K562 (cell line): Measurements from ENCODE around the gene PPP1R3C. TPM values are rescaled to one million over a fixed set of nuclear protein-coding genes. Genes with fewer than 3 reads are reported as not detected.

Experiments
- CCNT2 ChIP-seq: IDR thresholded peaks from 2 replicates; pipeline ENCODE4 v1.6.1; 2011; ENCODE audit warnings: borderline replicate concordance, low read depth, mild to moderate bottlenecking, moderate library complexity, mixed read lengths, low read length; ENCODE audit not compliant: insufficient read length; ENCODE audit errors: extremely low read depth
- CEBPB ChIP-seq: fragments of 450-650 bp; IDR thresholded peaks from 2 replicates; pipeline ENCODE4 v1.6.1; 2016; ENCODE audit warnings: missing genetic modification characterization, missing compliant biosample characterization
- CEBPG ChIP-seq, 3 experiments: fragments of 200-800 bp in 1 of 3; sonication (Bioruptor generic) in 1 of 3; sonication (generic) in 1 of 3; formaldehyde crosslinking in 1 of 3; IDR thresholded peaks in 2 of 3; conservative IDR thresholded peaks in 1 of 3; 2 replicates each; pipeline versions ENCODE4 v1.6.1 to v1.8.0; 2016 to 2022; ENCODE audit warnings: missing compliant biosample characterization in 2 of 3, missing genetic modification characterization in 2 of 3, mild to moderate bottlenecking in 1 of 3, missing genetic modification reagents in 1 of 3
- CREB3 ChIP-seq: fragments of 450-650 bp; conservative IDR thresholded peaks from 2 replicates; pipeline ENCODE4 v1.6.1; 2016; ENCODE audit warnings: missing genetic modification characterization, low read depth, mild to moderate bottlenecking, missing compliant biosample characterization, moderate library complexity
- FOXA3 ChIP-seq, 2 experiments: fragments of 450-650 bp in 1 of 2; sonication (generic) in 1 of 2; formaldehyde crosslinking; IDR thresholded peaks in 1 of 2; conservative IDR thresholded peaks in 1 of 2; 2 replicates each; pipeline versions ENCODE4 v1.4.0 to v1.8.0; 2020 to 2022; ENCODE audit warnings: mild to moderate bottlenecking in 2 of 2, missing genetic modification reagents in 1 of 2
- FOXK1 ChIP-seq: sonication (generic); formaldehyde crosslinking; IDR thresholded peaks from 2 replicates; pipeline ENCODE4 v1.8.0; 2022; ENCODE audit warnings: missing genetic modification reagents, mild to moderate bottlenecking, borderline replicate concordance
- MITF ChIP-seq: IDR thresholded peaks from 2 replicates; pipeline ENCODE4 v1.6.1; 2014; ENCODE audit warnings: antibody characterized with exemption
- PRDM10 ChIP-seq: fragments of 450-650 bp; IDR thresholded peaks from 2 replicates; pipeline ENCODE4 v1.6.1; 2018; ENCODE audit not compliant: partially characterized antibody
- RBFOX2 ChIP-seq: fragments of 200-400 bp; formaldehyde crosslinking; IDR thresholded peaks from 2 replicates; pipeline ENCODE4 v1.6.1; 2017; ENCODE audit warnings: low read depth, mild to moderate bottlenecking, low read length, moderate library complexity
- SMARCA4 ChIP-seq: fragments of 450-650 bp; IDR thresholded peaks from 2 replicates; pipeline ENCODE4 v1.6.1; 2016
- STAT5A ChIP-seq: IDR thresholded peaks from 2 replicates; pipeline ENCODE4 v1.6.1; 2012; ENCODE audit warnings: low read length, inconsistent platforms, borderline replicate concordance
- TBL1XR1 ChIP-seq, 2 experiments: IDR thresholded peaks; 2 replicates each; pipeline ENCODE4 v1.6.1; 2012; ENCODE audit warnings: improper control_type of control experiment in 2 of 2, low read length in 2 of 2, mild to moderate bottlenecking in 1 of 2
- TRIM24 ChIP-seq, 2 experiments: fragments of 450-650 bp; IDR thresholded peaks; 2 replicates each; pipeline ENCODE4 v1.6.1; 2016
- ZNF239 ChIP-seq: fragments of 250-450 bp; sonication (Bioruptor Pico); IDR thresholded peaks from 2 replicates; pipeline ENCODE4 v1.4.0; 2020; ENCODE audit warnings: mild to moderate bottlenecking
- ZNF584 ChIP-seq: fragments of 200-800 bp; sonication (Bioruptor generic); IDR thresholded peaks from 2 replicates; pipeline ENCODE4 v1.6.1; 2016; ENCODE audit warnings: low read depth, mild to moderate bottlenecking, missing genetic modification characterization, missing compliant biosample characterization
- ZNF639 ChIP-seq, 2 experiments: fragments of 200-800 bp in 1 of 2; sonication (Bioruptor generic) in 1 of 2; sonication (generic) in 1 of 2; formaldehyde crosslinking in 1 of 2; IDR thresholded peaks in 1 of 2; conservative IDR thresholded peaks in 1 of 2; 2 replicates each; pipeline versions ENCODE4 v1.5.0 to v1.6.1; 2016 to 2020; ENCODE audit warnings: missing compliant biosample characterization in 1 of 2, missing genetic modification characterization in 1 of 2, missing genetic modification reagents in 1 of 2
- ZNF780A ChIP-seq: fragments of 250-450 bp; sonication (Bioruptor Pico); IDR thresholded peaks from 2 replicates; pipeline ENCODE4 v1.5.0; 2021; ENCODE audit warnings: mild to moderate bottlenecking
- polyA plus RNA-seq, 8 experiments: library from polyadenylated mRNA; depleted of rRNA in 4 of 8; stranded (reverse) in 5 of 8; unstranded in 3 of 8; fragments of >200 nt; fragmentation: Nextera tagmentation in 2 of 8; fragmentation: Illumina TruSeq in 1 of 8; extraction: Ambion mirVana in 2 of 8; extraction: Trizol in 1 of 8; gene quantifications; 2 replicates each; pipeline versions ENCODE4 v1.2.1 to v1.2.3, GENCODE V29; 2011 to 2014; ENCODE audit warnings: inconsistent platforms in 1 of 8, missing spikeins in 1 of 8
- total RNA-seq, 7 experiments: library from RNA; depleted of rRNA in 6 of 7; stranded (reverse); fragments of >200 nt in 6 of 7; fragmentation: Illumina TruSeq in 2 of 7; extraction: Trizol in 2 of 7; gene quantifications; 2 replicates each; pipeline versions ENCODE4 v1.2.1 to v1.2.3, GENCODE V29; 2011 to 2021; ENCODE audit warnings: low replicate concordance in 1 of 7

The PPP1R3C gene
- total and polyA plus RNA-seq, 9 of the 15 experiments (the other 6 are each of a cell fraction or from before 2014, with no cell fraction given), result 0.06 to 0.24 (median 0.12) TPM; not detected in 3

- TF ChIP-seq FOXA3 (CRISPR knock-in tag; conservative IDR thresholded peaks at IDR 0.05 in 1 of 2, IDR thresholded peaks at IDR 0.05 in 1 of 2) (0 out of 4 replicates have a peak, but pooled peaks of 1 of the 2 experiments have one; percentile 37), MITF (no peak), CEBPB (peak; percentile 96), ZNF780A (no peak), TBL1XR1 (IDR thresholded peaks at IDR 0.05; ENCODE audit: low read length in 2 of 2) (0 out of 4 replicates have a peak, but pooled peaks of 1 of the 2 experiments have one; percentile 39), CCNT2 (no peak), FOXK1 (CRISPR knock-in tag) (no peak), ZNF639 (CRISPR knock-in tag; conservative IDR thresholded peaks at IDR 0.05 in 1 of 2, IDR thresholded peaks at IDR 0.05 in 1 of 2) (peak in 1 of 2 experiments; percentile 43; a peak in 2 of 4 replicates), SMARCA4 (peak; percentile 55; the same call in 1 of the 2 replicates), CREB3 (tag) (0 out of 2 replicates have a peak, but pooled peaks have one; percentile 35), PRDM10 (no peak), ZNF584 (0 out of 2 replicates have a peak, but pooled peaks have one; percentile 49), RBFOX2 (0 out of 2 replicates have a peak, but pooled peaks have one; percentile 32), CEBPG (CRISPR knock-in tag; IDR thresholded peaks at IDR 0.05) (peak; percentile 94), CEBPG (tag; conservative IDR thresholded peaks at IDR 0.05 in 1 of 2, IDR thresholded peaks at IDR 0.05 in 1 of 2) (peak; percentile 98), ZNF239 (CRISPR knock-in tag) (0 out of 2 replicates have a peak, but pooled peaks have one; percentile 30), STAT5A (peak; percentile 64; the same call in 1 of the 2 replicates), TRIM24 (IDR thresholded peaks at IDR 0.05) (peak; percentile 70 to 79; a peak in 2 of 4 replicates)
These were observed 2.9 kb downstream of the PPP1R3C start (continued) for GRCh38 chr10:91629715-91630549.
